Measurements from ENCODE around the gene MYO5A.
"Not testable (repeated sequence)": the region's sequence is repeated elsewhere in the genome, so short reads cannot be mapped to it uniquely, and the experiment has no call there.

The MYO5A gene

DNA sequence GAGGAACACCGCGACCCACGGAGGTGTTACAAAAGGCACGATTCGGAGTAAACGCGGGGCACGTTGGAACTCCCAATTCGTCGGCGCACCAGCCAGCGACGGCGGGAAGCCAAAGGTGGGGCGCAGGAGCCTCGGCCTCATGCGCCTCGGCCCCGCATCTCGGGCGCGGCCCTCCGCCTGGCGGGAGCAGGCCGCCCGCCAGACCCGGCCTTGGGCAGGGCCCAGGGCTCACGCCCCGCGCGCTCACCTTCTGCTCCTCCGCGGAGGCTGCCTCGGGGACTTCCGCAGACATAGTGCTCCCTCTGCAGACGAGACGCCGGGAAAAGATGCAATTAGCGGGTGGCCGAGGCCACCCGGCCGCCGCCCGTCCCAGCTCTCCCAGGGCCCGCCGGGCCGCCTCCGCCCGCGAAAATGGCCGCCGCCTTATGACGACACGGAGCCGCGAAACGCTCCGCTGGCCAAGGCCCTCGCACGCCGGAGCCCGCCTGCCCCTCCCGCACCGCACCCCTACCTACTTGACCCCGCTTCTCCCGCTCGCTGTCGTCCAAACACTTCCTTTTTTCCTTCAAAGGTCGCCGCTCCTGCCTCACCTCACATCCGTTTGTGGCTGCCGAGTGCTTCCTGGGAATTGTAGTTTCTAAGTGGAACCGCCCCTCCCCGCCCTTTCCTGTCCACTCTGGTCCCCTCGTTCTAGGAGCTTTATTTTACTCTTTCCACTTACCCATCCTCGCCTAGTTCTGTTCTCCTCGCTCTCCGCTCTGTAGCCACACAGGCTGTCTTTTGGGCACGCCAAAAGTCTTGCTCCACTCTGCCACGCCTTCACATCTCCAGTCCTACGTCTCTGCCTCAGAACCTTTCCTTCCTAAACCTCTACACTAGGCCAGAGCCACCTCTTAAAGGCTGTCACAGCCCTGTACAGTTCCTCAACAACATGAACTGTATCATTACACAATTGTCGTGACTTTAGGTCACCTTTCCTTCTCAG is 40.2 kb upstream of the MYO5A start, which contains the start of gene ARPP19:
ARPP19 (minus strand) TSS at position 430 of the 985 bp plus-strand sequence; CDS start at position 292, 138 bp downstream.
- Histone ChIP-seq H3K4me3 (ENCODE audit: low read length, poor library complexity, severe bottlenecking) (peak within 1 kb of the TSS; percentile 86), H4K20me1 (ENCODE audit: insufficient read depth, low read length, poor library complexity, severe bottlenecking) (peaks cover 43% of the 10 kb centered on the region), H3K9me2 (replicated peaks; ENCODE audit: low read depth, low read length) (no peaks in the 10 kb centered on the region), H3F3A (ENCODE audit: low read depth) (peaks cover 10% of the 10 kb centered on the region; the same call in 1 of the 2 replicates), H2AFZ (ENCODE audit: low read length) (peak within 1 kb of the TSS; percentile 97), H3K4me2 (ENCODE audit: low read depth, low read length, poor library complexity, severe bottlenecking) (peak within 1 kb of the TSS; percentile 86), H3K9me3 (ENCODE audit: insufficient read depth, low read depth, low read length) (no peaks in the 10 kb centered on the region), H3K4me1 (ENCODE audit: insufficient read depth, low read length, poor library complexity, severe bottlenecking) (peaks cover 25% of the 10 kb centered on the region), H3K36me3 (ENCODE audit: insufficient read depth, low read length) (no peaks in the 10 kb centered on the region), H3K9ac (ENCODE audit: low read depth, low read length, poor library complexity, severe bottlenecking) (peak within 1 kb of the TSS; percentile 92), H3K79me2 (ENCODE audit: insufficient read depth, low read length) (peaks cover 47% of the 10 kb centered on the region), H3K27me3 (ENCODE audit: insufficient read depth, low read length, poor library complexity, severe bottlenecking) (no peaks in the 10 kb centered on the region)
- TF ChIP-seq EZH2phosphoT487 (IDR thresholded peaks at IDR 0.05; ENCODE audit: borderline replicate concordance), result no peak
- TF ChIP-seq, protein P1, sequence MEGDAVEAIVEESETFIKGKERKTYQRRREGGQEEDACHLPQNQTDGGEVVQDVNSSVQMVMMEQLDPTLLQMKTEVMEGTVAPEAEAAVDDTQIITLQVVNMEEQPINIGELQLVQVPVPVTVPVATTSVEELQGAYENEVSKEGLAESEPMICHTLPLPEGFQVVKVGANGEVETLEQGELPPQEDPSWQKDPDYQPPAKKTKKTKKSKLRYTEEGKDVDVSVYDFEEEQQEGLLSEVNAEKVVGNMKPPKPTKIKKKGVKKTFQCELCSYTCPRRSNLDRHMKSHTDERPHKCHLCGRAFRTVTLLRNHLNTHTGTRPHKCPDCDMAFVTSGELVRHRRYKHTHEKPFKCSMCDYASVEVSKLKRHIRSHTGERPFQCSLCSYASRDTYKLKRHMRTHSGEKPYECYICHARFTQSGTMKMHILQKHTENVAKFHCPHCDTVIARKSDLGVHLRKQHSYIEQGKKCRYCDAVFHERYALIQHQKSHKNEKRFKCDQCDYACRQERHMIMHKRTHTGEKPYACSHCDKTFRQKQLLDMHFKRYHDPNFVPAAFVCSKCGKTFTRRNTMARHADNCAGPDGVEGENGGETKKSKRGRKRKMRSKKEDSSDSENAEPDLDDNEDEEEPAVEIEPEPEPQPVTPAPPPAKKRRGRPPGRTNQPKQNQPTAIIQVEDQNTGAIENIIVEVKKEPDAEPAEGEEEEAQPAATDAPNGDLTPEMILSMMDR (conservative IDR thresholded peaks at IDR 0.05; ENCODE audit: low read length), result 0 out of 2 replicates have a peak, but pooled peaks have one; percentile 32

GRCh38 chr15:52567871-52568600 is 39.4 kb upstream of the MYO5A start:
- Histone ChIP-seq H3K27me3 (ENCODE audit: insufficient read depth, low read length, poor library complexity, severe bottlenecking) (no peaks in the 10 kb centered on the region), H3K4me2 (ENCODE audit: low read depth, low read length, poor library complexity, severe bottlenecking) (peak overlapping the region; percentile 86), H2AFZ (ENCODE audit: low read length) (peak overlapping the region; percentile 97), H3K4me3 (ENCODE audit: low read length, poor library complexity, severe bottlenecking) (peak overlapping the region; percentile 86), H3K36me3 (ENCODE audit: insufficient read depth, low read length) (no peaks in the 10 kb centered on the region), H3F3A (ENCODE audit: low read depth) (peaks cover 10% of the 10 kb centered on the region; the same call in 1 of the 2 replicates), H3K9me2 (replicated peaks; ENCODE audit: low read depth, low read length) (no peaks in the 10 kb centered on the region), H3K4me1 (ENCODE audit: insufficient read depth, low read length, poor library complexity, severe bottlenecking) (peaks cover 34% of the 10 kb centered on the region), H3K9ac (ENCODE audit: low read depth, low read length, poor library complexity, severe bottlenecking) (peak overlapping the region; percentile 92), H4K20me1 (ENCODE audit: insufficient read depth, low read length, poor library complexity, severe bottlenecking) (peaks cover 51% of the 10 kb centered on the region), H3K9me3 (ENCODE audit: insufficient read depth, low read depth, low read length) (no peaks in the 10 kb centered on the region), H3K79me2 (ENCODE audit: insufficient read depth, low read length) (peaks cover 56% of the 10 kb centered on the region)
- no peak for TF ChIP-seq EZH2phosphoT487 (IDR thresholded peaks at IDR 0.05; ENCODE audit: borderline replicate concordance)
- TF ChIP-seq, protein P1 (conservative IDR thresholded peaks at IDR 0.05; ENCODE audit: low read length), result no peak

DNA sequence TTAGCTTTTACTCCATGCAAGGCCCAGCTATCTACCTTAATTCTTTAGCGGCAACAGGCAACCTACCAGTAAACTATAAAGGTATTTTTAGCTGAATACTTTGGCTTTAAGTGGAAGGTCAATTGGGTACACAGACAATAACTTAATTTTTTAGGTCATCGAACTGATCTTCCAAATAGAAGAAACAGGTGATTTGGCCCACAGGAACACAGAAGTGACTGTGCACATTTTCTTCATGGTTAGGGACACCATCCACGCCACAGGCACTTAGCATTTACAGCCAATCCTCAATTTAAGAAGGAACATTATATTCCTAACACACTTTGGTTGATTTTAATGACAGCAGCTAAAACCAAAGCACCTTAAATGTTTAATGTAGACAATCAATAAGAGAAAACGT is 38.2 kb upstream of the MYO5A start:
- peak overlapping the region; percentile 86 for H3K4me3 ChIP-seq (ENCODE audit: low read length, poor library complexity, severe bottlenecking)

DNA sequence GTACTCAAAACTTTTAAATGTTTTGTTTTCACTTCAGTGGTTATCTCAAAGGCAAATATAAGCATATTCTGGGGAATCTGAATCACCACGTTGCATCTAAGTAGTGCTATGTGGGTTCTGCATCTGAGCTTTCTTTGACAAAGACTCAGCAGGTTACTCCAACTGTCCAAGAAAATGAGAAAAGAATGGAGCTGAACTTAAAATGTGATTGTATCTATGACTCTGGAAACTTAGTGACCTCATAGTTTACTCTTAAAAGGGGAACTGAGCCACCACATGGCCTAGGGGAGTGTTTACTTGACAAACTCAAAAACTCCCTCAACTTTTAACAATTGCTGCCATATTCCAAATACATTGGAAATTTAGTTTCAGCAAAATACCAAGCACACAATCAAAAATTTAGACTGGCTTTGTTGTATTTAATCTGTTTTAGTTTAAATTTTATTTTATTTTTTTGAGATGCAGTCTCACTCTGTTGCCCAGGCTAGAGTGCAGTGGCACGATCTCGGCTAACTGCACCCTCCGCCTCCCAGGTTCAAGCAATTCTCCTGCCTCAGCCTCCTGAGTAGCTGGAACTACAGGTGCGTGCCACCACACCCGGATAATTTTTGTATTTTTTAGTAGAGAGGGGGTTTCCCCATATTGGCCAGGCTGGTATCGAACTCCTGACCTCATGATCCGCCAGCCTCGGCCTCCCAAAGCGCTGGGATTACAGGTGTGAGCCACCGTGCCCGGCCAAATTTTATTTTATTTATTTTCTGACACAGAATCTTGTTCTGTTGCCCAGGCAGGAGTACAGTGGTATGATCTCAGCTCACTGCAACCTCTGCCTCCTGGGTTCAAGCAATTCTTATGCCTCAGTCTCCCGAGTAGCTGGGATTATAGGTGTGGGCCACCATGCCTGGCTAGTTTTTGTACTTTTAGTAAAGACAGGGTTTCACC is 37.0 kb upstream of the MYO5A start:
- not testable (repeated sequence) for H2AFZ ChIP-seq (ENCODE audit: low read length); H3K27me3 ChIP-seq (ENCODE audit: insufficient read depth, low read length, poor library complexity, severe bottlenecking); H3K36me3 ChIP-seq (ENCODE audit: insufficient read depth, low read length); H3K9me2 ChIP-seq (replicated peaks; ENCODE audit: low read depth, low read length); H3K9me3 ChIP-seq (ENCODE audit: insufficient read depth, low read depth, low read length)
- Histone ChIP-seq H3K4me2 (ENCODE audit: low read depth, low read length, poor library complexity, severe bottlenecking) (peak overlapping the region; percentile 86), H4K20me1 (ENCODE audit: insufficient read depth, low read length, poor library complexity, severe bottlenecking) (peaks cover 74% of the 10 kb centered on the region), H3K4me3 (ENCODE audit: low read length, poor library complexity, severe bottlenecking) (peak overlapping the region; percentile 86), H3K79me2 (ENCODE audit: insufficient read depth, low read length) (peaks cover 79% of the 10 kb centered on the region), H3K9ac (ENCODE audit: low read depth, low read length, poor library complexity, severe bottlenecking) (peak overlapping the region; percentile 57), H3K4me1 (ENCODE audit: insufficient read depth, low read length, poor library complexity, severe bottlenecking) (peaks cover 50% of the 10 kb centered on the region), H3F3A (ENCODE audit: low read depth) (peaks cover 10% of the 10 kb centered on the region; the same call in 1 of the 2 replicates)

More for the DNA sequence above, 38.2 kb upstream of the MYO5A start:
- H2AFZ ChIP-seq (ENCODE audit: low read length), result no peak overlapping the region
- peak overlapping the region; percentile 92 for H3K9ac ChIP-seq (ENCODE audit: low read depth, low read length, poor library complexity, severe bottlenecking)
- peaks cover 67% of the 10 kb centered on the region for H3K79me2 ChIP-seq (ENCODE audit: insufficient read depth, low read length)
- TF ChIP-seq, protein P1 (conservative IDR thresholded peaks at IDR 0.05; ENCODE audit: low read length), result no peak
- no peak for TF ChIP-seq EZH2phosphoT487 (IDR thresholded peaks at IDR 0.05; ENCODE audit: borderline replicate concordance)
- peaks cover 39% of the 10 kb centered on the region for H3K4me1 ChIP-seq (ENCODE audit: insufficient read depth, low read length, poor library complexity, severe bottlenecking)
- no peaks in the 10 kb centered on the region for H3K9me2 ChIP-seq (replicated peaks; ENCODE audit: low read depth, low read length)
- H3K9me3 ChIP-seq (ENCODE audit: insufficient read depth, low read depth, low read length), result no peaks in the 10 kb centered on the region
- H3K4me2 ChIP-seq (ENCODE audit: low read depth, low read length, poor library complexity, severe bottlenecking), result peak overlapping the region; percentile 86
- H3K36me3 ChIP-seq (ENCODE audit: insufficient read depth, low read length), result no peaks in the 10 kb centered on the region
- peaks cover 62% of the 10 kb centered on the region for H4K20me1 ChIP-seq (ENCODE audit: insufficient read depth, low read length, poor library complexity, severe bottlenecking)
- H3K27me3 ChIP-seq (ENCODE audit: insufficient read depth, low read length, poor library complexity, severe bottlenecking), result no peaks in the 10 kb centered on the region
- peaks cover 10% of the 10 kb centered on the region; the same call in 1 of the 2 replicates for H3F3A ChIP-seq (ENCODE audit: low read depth)

Data from Loucy (cell line).